ENCODE measurements around the gene ZFP90. TPM values are rescaled to one million over a fixed set of nuclear protein-coding genes. Genes with fewer than 3 reads are reported as not detected.
A peak's percentile ranks its signal among the peaks of the same experiment; 100 is the strongest.

ZFP90 gene
- total and polyA plus RNA-seq, 9 of the 15 experiments (the other 6 are each of a cell fraction or from before 2014, with no cell fraction given), result 0.66 to 2.9 (median 2.3) TPM

- TF ChIP-seq SLC30A9 (CRISPR knock-in tag; IDR thresholded peaks at IDR 0.05) (no peak), MYBL2 (IDR thresholded peaks at IDR 0.05; ENCODE audit: low read depth) (no peak), MYBL2 (CRISPR knock-in tag; IDR thresholded peaks at IDR 0.05; ENCODE audit: borderline replicate concordance) (no peak)
- ATAC-seq (no peak), DNase-seq (ENCODE audit: extremely low read depth in 1 of 4, low spot score in 3 of 4) (no peak), FAIRE-seq (no peak)
- Histone ChIP-seq H2AFZ (ENCODE audit: low read depth, low read length) (no peak overlapping the region), H3K4me1 (replicated peaks in 1 of 2; ENCODE audit: control insufficient read depth in 2 of 2, insufficient read depth in 2 of 2, low read length in 2 of 2) (no peaks in the 10 kb centered on the region), H3K4me2 (ENCODE audit: insufficient read depth, low read length) (no peak overlapping the region), H3K27ac (ENCODE audit: extremely low read depth, low read depth, low read length) (no peak overlapping the region), H4K20me1 (replicated peaks; ENCODE audit: control insufficient read depth, insufficient read depth, low read length) (no peaks in the 10 kb centered on the region), H3K9me3 (replicated peaks; ENCODE audit: control insufficient read depth, insufficient read depth, low read depth, low read length) (peaks cover under 1% of the 10 kb centered on the region; the same call in 1 of the 2 replicates), H3K4me3 (no peak overlapping the region), H3K9me1 (ENCODE audit: control insufficient read depth, insufficient read depth, low read length) (no peaks in the 10 kb centered on the region), H3K36me3 (ENCODE audit: control insufficient read depth, insufficient read depth, low read length) (no peaks in the 10 kb centered on the region), H3K9ac (ENCODE audit: insufficient read depth in 1 of 2, low read depth in 2 of 2, low read length in 2 of 2) (no peak overlapping the region), H3K27me3 (ENCODE audit: control insufficient read depth in 2 of 2, insufficient read depth in 2 of 2, low read length in 2 of 2) (no peaks in the 10 kb centered on the region), H3K79me2 (ENCODE audit: control insufficient read depth, insufficient read depth, low read length) (no peaks in the 10 kb centered on the region)
- intact Hi-C loops (cut with micrococcal nuclease) (no loop called here), in situ Hi-C loops (cut with MboI) (no loop called here)
- 0% methylated on average over 2 of the region's 2 CpGs for WGBS (ENCODE audit: insufficient coverage, low coverage, missing lambda C conversion rate)
- BruUV-seq (replicated peaks), result no TSS peak
- CTCF ChIA-PET (ENCODE audit: low intra/inter-chr PET ratio), result no interaction called here
- POLR2A ChIA-PET, result no interaction called here
These were observed 38.3 kb downstream of the ZFP90 start for GRCh38 chr16:68577352-68577853.

DNA sequence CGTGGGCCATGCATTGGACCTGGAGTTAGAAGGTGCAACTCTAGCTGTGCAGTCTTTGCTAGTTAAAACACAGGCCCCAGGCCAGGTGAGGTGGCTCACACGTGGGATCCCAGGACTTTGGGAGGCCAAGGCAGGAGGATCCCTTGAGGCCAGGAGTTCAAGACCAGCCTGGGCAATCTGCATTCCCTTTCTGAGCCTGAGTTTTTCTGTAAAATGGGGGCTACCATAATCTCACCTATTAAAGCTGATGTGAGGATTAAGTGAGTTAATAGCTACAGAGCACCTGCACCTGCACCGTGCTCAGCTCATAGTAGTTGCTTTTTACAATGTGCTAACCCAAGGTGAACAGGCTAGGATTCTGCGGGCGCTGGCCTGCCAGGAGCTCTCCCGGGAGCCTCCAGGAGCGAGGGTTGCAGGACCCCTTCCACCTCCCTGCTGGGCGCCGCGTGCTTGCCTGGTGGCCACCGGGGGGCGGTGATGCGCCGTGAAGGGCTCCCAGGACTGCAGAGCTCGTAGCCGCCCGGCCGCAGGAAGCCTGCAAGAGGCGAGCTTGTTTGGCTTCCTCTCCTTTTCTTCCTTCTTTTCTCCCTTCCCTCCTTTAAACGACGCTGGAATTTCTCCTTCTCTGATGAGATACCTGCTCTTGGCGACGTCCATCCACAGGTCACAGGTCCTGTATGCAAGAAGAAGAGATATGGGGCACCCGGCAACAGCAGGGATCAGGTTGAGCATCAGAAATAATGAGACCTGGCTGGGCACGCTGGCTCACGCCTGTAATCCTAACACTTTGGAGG lies 51.3 kb downstream of the ZFP90 start:
- Histone ChIP-seq H3K27me3 (ENCODE audit: control insufficient read depth in 2 of 2, insufficient read depth in 2 of 2, low read length in 2 of 2) (no peaks in the 10 kb centered on the region; a peak in 1 of 5 replicates), H3K27ac (ENCODE audit: extremely low read depth, low read depth, low read length) (no peak overlapping the region), H3K9ac (ENCODE audit: insufficient read depth in 1 of 2, low read depth in 2 of 2, low read length in 2 of 2) (no peak overlapping the region), H3K36me3 (ENCODE audit: control insufficient read depth, insufficient read depth, low read length) (no peaks in the 10 kb centered on the region), H3K9me1 (ENCODE audit: control insufficient read depth, insufficient read depth, low read length) (no peaks in the 10 kb centered on the region), H3K79me2 (ENCODE audit: control insufficient read depth, insufficient read depth, low read length) (no peaks in the 10 kb centered on the region), H3K9me3 (replicated peaks; ENCODE audit: control insufficient read depth, insufficient read depth, low read depth, low read length) (no peaks in the 10 kb centered on the region; the same call in 1 of the 2 replicates), H3K4me3 (no peak overlapping the region), H3K4me1 (replicated peaks in 1 of 2; ENCODE audit: control insufficient read depth in 2 of 2, insufficient read depth in 2 of 2, low read length in 2 of 2) (peaks cover 0 to 7% of the 10 kb centered on the region in 2 experiments; a peak in 2 of 5 replicates), H4K20me1 (replicated peaks; ENCODE audit: control insufficient read depth, insufficient read depth, low read length) (no peaks in the 10 kb centered on the region), H2AFZ (ENCODE audit: low read depth, low read length) (no peak overlapping the region), H3K4me2 (ENCODE audit: insufficient read depth, low read length) (no peak overlapping the region)
- WGBS (ENCODE audit: insufficient coverage, low coverage, missing lambda C conversion rate), result 3% methylated on average over 26 of the region's 26 CpGs
- POLR2A ChIA-PET, result interaction anchor here (0.7 to 0.8 kb wide), 2 partner anchors 15 to 372 kb away, joined by 3 read pairs; no protein-coding TSS in a partner anchor
- peak; percentile 57 to 67 (median 62) for DNase-seq (ENCODE audit: extremely low read depth in 1 of 4, low spot score in 3 of 4)
- intact Hi-C loops (cut with micrococcal nuclease), result loop anchor here (10.0 kb wide), 1 partner anchor 214 kb away; no protein-coding TSS in a partner anchor
- in situ Hi-C loops (cut with MboI), result no loop called here
- ATAC-seq, result peak; percentile 97
- BruUV-seq (replicated peaks), result no TSS peak
- CTCF ChIA-PET (ENCODE audit: low intra/inter-chr PET ratio), result interaction anchor here (0.7 to 0.8 kb wide), 2 partner anchors 99 to 114 kb away, joined by 3 read pairs; no protein-coding TSS in a partner anchor
- FAIRE-seq, result no peak
- TF ChIP-seq, protein P1, sequence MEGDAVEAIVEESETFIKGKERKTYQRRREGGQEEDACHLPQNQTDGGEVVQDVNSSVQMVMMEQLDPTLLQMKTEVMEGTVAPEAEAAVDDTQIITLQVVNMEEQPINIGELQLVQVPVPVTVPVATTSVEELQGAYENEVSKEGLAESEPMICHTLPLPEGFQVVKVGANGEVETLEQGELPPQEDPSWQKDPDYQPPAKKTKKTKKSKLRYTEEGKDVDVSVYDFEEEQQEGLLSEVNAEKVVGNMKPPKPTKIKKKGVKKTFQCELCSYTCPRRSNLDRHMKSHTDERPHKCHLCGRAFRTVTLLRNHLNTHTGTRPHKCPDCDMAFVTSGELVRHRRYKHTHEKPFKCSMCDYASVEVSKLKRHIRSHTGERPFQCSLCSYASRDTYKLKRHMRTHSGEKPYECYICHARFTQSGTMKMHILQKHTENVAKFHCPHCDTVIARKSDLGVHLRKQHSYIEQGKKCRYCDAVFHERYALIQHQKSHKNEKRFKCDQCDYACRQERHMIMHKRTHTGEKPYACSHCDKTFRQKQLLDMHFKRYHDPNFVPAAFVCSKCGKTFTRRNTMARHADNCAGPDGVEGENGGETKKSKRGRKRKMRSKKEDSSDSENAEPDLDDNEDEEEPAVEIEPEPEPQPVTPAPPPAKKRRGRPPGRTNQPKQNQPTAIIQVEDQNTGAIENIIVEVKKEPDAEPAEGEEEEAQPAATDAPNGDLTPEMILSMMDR (IDR thresholded peaks at IDR 0.05 in 2 of 3, conservative IDR thresholded peaks at IDR 0.05 in 1 of 3; ENCODE audit: insufficient read depth in 2 of 3, low read depth in 1 of 3, low read length in 3 of 3), result peak; percentile 61 to 77 (median 68)
- 0 out of 2 replicates have a peak, but pooled peaks have one; percentile 15 for TF ChIP-seq CREM (IDR thresholded peaks at IDR 0.05; ENCODE audit: low read depth)
- no peak for TF ChIP-seq DIDO1 (tag; IDR thresholded peaks at IDR 0.05; ENCODE audit: low read depth)

All from K562 (cell line).